IPS-15b (cell line): ENCODE data around the gene C1QTNF12.

Experiments used
- H3K27me3 ChIP-seq: one replicate; pipeline ENCODE4 v1.6.1; 2013; ENCODE audit warnings: low read length; ENCODE audit not compliant: control insufficient read depth, insufficient read depth
- H3K36me3 ChIP-seq: one replicate; pipeline ENCODE4 v1.6.1; 2013; ENCODE audit warnings: low read length; ENCODE audit not compliant: control insufficient read depth, insufficient read depth
- H3K4me1 ChIP-seq: one replicate; pipeline ENCODE4 v1.6.1; 2013; ENCODE audit warnings: mild to moderate bottlenecking, low read length; ENCODE audit not compliant: control insufficient read depth, insufficient read depth
- H3K4me3 ChIP-seq: one replicate; pipeline ENCODE4 v1.5.1; 2013; ENCODE audit warnings: low read depth, low read length
- H3K9ac ChIP-seq: one replicate; pipeline ENCODE4 v1.6.1; 2013; ENCODE audit warnings: low read depth, mild to moderate bottlenecking, low read length
- H3K9me3 ChIP-seq: one replicate; pipeline ENCODE4 v1.6.1; 2013; ENCODE audit warnings: mild to moderate bottlenecking, low read length; ENCODE audit not compliant: control insufficient read depth, insufficient read depth

Gene C1QTNF12

DNA sequence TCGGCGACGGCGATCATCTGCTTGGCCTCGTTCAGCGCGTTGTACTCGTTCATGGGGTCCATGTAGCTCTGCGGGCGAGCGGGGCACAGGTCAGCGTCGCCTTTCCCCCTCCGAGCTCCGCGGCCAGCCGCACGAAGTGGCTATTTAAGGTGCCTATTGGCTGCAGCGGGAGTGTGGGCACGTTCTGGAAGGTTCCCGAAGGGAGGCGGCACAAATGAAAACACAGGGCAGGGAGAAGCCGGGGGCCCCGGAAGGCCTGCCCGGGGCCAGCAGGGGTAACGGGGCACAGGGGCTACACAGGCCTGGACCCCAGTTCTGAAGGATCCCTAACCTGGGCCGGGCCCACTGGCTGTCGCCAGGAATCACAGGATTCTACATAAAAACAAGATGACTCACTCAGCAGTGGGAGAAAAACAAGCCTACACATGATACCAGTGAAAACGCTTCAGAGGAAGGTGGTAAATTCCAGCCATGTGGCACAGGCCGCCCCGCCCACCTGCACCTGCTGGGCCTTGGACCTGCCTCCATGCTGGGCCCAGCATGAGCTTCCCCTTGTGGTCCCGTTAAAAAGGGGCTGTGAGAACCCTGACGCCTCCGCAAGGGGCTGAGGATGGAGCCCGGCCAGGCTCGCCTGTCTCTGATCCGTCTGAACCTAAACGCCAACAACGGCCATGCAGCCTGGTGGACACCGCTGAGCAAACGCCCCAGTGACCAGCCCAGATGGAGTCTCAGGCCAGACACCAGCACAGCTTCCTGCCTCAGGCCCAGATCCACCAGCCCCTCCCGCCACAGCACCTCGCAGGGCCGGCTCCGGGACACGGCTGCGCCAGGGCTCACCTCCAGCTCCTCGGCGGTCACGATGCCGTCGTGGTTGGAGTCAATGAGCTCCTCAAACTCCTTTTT is 28.6 kb downstream of the C1QTNF12 start:
- Histone ChIP-seq H3K4me1 (no peaks in the 10 kb centered on the region), H3K9me3 (no peaks in the 10 kb centered on the region), H3K27me3 (no peaks in the 10 kb centered on the region), H3K36me3 (peaks cover 25% of the 10 kb centered on the region), H3K9ac (no peak overlapping the region), H3K4me3 (no peak overlapping the region)

DNA sequence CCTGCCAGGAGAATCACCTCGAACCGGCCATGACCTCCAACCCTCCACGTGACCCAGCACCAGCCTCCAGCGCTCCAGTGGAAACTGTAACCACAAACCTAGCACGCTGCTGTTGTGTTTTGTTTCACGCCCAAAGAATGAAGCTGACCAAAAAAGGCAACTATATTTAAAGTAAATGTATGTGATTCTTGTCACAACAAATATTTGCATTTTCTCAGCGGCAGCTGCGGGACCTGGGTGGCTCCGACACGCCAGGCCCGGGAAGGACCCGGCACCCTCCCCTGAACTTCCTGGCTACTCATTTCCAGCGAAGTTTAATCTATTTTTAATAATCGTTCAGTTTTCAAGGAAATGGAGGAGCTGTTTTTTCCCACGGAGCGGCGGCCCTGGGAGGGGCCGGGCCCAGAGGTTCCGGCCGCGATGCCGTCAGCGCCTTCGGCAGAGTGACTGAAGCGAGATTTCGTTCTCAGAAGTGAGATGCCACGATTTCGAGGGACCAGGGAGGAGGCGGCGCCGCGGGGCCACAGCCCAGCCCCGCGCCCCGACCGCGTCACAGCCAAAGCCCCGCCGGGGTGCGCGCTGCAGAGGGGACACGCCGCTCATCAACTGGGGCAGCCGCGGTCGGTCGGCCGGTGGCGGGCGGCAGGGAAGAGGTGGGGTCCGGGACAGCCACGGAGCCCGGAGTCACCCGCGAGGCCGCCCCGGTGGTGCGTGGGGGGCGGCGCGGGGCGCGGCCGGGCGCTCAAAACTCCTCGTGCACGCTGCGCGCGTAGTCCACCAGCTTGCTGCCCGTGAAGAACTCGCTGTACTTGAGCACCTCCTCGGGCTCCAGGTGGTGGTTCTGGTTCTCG is 29.5 kb downstream of the C1QTNF12 start:
- Histone ChIP-seq H3K9ac (no peak overlapping the region), H3K27me3 (no peaks in the 10 kb centered on the region), H3K36me3 (peaks cover 16% of the 10 kb centered on the region), H3K4me1 (no peaks in the 10 kb centered on the region), H3K9me3 (no peaks in the 10 kb centered on the region), H3K4me3 (no peak overlapping the region)

DNA sequence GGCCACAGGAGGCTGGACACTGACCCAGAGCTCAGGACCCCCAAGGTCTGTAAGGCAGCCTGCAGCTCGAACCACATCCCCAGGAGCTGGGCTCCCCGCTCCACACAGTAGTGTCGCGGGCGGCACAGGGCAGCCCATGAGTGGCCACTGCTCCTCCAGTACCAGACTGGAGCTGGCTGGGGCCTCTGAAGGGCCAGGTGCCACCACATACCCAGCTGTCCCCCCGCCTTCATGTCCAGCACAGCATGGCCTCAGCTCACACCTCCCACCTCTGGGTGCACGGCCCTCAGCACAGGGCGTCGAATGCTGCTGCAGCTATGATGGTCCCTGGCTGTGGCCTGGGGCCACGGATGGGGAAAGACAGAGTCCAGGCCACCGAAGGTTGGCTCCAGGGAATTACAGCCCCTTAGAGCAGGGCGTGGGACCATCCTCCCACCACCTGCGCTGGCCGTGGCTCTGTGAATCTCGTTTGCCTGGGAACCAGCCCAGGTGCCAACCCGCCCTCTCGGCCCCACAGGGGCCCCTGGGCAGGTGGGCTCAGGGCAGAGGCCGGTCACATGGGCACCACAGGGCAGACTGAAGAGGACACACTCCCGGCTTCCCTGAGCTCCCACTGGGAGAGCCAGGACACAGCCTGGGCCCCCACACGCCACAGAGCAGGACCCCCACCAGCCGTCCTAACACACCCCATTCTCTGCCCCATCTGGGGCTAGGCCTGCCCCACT is 30.5 kb downstream of the C1QTNF12 start:
- Histone ChIP-seq H3K4me1 (no peaks in the 10 kb centered on the region), H3K27me3 (no peaks in the 10 kb centered on the region), H3K4me3 (no peak overlapping the region), H3K9ac (no peak overlapping the region), H3K9me3 (no peaks in the 10 kb centered on the region), H3K36me3 (peaks cover 16% of the 10 kb centered on the region)

DNA sequence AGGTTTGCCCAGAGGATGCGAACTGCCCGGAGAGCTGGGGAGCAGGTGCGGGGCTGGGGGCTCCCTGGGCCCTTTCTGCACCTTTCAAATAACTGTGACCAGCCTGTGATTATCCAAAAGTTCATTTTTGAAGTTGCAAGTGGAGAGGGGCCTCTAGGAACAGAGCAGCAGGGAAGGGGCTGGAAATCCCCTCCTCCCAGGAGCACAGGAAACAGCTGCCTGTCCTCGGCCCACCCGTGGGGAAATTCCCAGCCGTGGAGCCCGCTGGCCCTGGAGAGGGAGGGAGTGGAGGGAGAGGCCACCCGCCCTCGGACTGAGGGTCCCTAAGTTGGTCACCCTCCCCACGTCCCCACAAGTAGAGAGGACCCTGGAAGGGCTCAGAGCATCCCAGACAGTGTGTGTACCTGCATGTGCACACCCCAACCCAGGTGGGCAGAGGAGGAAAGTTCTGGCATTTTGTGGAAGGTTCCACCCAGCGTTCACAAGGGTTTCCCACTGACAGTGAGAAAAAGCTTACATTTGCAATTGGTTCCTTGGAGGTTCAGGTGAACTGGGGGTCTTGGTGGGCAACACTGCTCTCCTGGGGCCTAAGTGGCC is 31.3 kb downstream of the C1QTNF12 start:
- Histone ChIP-seq H3K27me3 (no peaks in the 10 kb centered on the region), H3K4me3 (no peak overlapping the region), H3K4me1 (no peaks in the 10 kb centered on the region), H3K9me3 (no peaks in the 10 kb centered on the region), H3K9ac (no peak overlapping the region), H3K36me3 (peaks cover 16% of the 10 kb centered on the region)

DNA sequence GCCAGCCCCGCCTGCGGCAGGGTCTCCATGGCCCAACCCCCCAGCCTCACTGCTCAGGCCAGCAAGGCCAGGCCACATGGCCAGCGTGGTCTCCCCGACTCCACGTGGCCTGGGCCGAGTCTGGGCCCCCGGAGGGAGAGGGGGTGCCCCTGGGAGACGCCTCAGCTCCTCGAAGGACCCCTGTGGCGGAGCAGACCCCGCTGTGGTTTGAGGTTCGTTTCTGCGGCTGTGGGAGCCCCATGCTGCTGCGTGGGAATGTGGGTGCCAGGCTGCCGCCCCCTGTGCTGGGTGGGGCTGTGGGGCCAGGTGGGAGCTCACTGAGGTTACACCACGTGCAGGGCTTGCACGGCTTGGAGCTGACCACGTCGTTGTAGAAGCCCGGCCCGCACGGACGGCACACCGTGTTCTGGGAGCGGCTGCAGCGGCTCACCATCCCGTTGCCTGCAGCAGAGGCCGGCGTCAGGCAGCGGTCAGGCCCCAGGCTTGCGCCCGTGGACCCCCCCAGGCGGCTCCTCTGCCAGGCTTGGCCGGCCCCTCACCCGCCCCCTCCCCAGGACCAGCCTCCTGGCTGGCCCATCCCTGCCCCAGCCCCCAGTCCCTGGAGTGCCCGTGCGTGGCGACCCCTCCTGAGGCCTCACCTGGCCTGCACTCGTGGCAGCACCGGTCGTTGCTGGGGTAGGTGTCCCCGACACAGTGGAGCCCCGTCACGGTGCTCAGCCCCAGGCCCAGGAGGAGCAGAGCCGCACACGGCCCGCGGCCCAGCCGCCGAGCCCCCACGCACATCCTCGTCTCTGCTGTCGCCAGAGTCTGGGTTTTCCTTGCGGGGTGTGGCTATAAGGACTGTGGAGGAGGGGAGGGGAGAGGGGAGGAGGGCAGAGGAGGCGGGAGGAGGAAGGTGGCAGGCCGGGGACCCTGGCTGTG is 32.9 kb downstream of the C1QTNF12 start, which contains the start of gene TNFRSF4:
TNFRSF4 (minus strand) TSS at position 809 of the 921 bp plus-strand sequence; CDS start at position 783, 26 bp downstream.
- no peaks in the 10 kb centered on the region for H3K4me1 ChIP-seq
- H3K36me3 ChIP-seq, result peaks cover 14% of the 10 kb centered on the region
- H3K4me3 ChIP-seq, result no peak within 1 kb of the TSS
- H3K9me3 ChIP-seq, result no peaks in the 10 kb centered on the region
- no peak within 1 kb of the TSS for H3K9ac ChIP-seq
- H3K27me3 ChIP-seq, result no peaks in the 10 kb centered on the region

DNA sequence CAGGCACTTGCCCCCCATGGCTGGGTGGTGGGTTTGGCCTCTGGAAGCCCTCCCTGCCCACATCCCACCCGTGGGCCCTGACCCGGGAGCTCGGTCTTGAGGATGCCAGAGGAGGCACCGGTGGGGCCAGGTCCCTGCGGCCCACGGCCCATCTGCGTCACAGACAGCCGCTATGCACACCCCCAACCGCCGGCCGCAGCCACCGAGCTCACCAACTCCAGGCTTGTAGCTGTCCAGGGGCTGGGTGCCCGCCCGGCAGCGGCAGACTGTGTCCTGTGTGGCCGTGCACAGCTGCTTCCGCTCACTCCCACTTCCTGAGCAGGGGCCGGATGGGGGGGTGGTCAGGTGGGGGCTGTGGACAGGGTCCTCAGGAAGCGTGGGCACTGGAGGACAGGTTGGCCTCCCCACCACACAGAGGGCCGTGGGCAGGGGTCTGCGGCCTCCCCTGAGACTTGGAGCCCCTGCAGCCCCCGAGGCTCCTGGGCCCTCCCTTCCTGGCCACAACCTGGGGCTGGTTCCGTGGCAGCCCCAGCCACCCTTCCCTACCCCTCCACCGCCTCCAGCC is 33.7 kb downstream of the C1QTNF12 start:
- no peaks in the 10 kb centered on the region for H3K4me1 ChIP-seq
- H3K27me3 ChIP-seq, result no peaks in the 10 kb centered on the region
- no peak overlapping the region for H3K4me3 ChIP-seq
- H3K9me3 ChIP-seq, result no peaks in the 10 kb centered on the region
- H3K36me3 ChIP-seq, result peaks cover 7% of the 10 kb centered on the region
- H3K9ac ChIP-seq, result no peak overlapping the region

DNA sequence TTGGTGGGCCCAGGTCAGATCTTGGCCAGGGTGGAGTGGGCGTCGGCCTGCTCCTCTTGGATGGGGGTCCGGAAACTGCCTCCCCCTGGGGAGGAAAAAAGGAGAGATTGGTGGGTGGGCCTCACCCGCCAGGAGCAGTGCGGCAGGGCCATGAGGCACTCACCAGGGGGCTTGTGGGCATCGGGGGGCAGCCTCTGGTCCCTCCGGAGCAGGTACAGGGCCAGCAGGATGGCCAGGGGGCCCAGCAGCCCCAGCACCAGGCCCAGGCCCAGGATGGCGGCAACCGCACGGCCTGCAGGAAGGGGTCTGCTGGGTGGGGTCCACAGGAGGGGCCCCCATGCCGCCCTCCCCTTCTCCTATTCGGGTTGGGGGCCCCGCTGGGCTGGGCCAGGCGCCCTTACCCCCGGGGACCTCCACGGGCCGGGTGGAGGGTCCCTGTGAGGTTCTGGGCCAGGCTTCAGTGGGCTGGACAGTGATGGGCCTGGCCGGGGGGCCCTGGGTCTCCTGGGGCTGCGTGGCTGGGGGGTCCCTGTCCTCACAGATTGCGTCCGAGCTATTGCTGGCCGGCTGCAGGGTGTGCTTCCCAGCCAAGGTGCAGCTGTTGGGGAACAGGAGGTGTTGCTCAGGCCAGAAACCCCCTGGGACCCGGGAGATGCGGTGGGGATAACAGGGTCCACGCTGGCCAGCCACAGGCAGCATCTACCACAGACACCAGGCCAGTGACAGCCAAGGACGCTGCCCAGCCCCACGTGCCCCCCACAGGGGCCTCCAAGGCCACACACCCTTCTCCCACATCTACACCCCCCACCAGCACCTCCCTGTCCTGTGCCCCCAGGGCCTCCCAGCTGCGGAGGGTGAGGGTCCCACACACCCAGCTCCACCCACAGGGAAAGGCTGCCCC is 34.7 kb downstream of the C1QTNF12 start:
- Histone ChIP-seq H3K4me1 (no peaks in the 10 kb centered on the region), H3K9me3 (no peaks in the 10 kb centered on the region), H3K4me3 (no peak overlapping the region), H3K27me3 (no peaks in the 10 kb centered on the region), H3K36me3 (peaks cover 3% of the 10 kb centered on the region), H3K9ac (no peak overlapping the region)

DNA sequence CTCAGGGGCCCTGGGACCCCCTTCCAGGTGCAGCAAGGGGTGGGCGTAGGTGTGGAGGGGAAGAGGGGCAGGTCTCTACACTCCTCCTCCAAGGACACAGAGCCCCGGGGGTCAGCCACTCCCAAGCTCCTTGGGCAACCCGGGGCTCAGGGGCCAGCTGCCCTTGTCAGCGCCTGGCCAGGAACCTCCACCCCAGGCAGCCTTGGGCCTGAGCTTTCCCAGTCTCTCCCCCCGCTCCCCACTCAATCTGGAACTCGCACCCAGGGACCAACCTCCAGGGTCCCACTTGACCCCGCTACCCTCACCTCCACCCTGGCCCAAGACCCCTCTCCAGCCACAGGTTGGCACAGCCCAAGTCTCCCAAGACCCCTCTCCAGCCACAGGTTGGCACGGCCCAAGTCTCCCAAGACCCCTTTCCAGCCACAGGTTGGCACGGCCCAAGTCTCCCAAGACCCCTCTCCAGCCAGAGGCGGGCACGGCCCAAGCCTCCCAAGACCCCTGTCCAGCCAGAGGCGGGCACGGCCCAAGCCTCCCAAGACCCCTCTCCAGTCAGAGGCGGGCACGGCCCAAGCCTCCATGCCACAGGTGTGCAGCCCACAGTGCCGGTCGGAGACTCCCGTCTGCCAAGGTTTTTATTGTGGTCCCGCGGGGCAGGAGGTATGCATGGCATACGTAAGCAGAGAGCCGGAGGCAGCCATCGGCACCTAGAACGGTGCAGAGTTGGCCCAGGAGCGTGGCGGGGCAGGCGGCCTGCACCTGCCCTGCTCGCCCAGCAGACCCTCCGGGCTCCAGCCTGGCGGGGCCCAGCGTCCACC is 35.6 kb downstream of the C1QTNF12 start:
- Histone ChIP-seq H3K4me3 (no peak overlapping the region), H3K27me3 (peaks cover 3% of the 10 kb centered on the region), H3K4me1 (no peaks in the 10 kb centered on the region), H3K9me3 (no peaks in the 10 kb centered on the region), H3K9ac (no peak overlapping the region), H3K36me3 (peaks cover 2% of the 10 kb centered on the region)

DNA sequence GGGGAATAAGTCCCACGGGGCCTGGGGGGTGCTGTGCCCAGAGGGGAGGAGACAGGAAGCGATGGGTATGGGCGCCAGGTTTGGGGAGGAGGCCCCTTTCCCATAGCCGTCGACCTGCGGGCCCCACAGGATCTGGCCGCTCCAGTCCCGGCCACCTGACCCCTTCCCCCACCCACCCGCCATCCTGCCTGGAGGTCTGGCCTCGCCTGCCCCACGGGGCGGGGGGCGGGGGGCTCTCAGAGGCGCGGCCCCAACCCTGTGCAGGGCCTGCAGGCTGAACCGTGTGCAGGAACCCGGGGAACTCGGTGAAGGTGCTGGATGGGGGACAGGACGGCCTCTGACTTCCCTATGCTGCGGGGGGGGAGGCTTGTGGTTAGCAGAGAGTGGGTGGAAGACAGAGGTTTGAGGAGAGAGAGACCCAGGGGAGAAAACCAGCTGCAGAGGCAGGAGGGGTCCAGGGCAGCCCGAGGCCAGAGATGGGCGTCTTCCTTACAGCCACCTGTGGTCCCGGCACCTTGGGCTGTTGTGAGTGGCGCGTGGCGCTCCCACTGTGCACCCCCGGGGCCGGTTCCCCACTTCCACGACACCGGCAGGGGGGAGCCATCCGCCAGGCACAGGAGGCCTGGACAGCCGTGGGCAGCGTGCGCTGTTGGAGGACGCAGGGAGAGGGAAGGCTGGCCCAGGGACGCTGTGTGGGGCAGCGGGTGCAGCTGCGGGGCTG is 37.6 kb downstream of the C1QTNF12 start:
- H3K36me3 ChIP-seq, result no peaks in the 10 kb centered on the region
- H3K9me3 ChIP-seq, result no peaks in the 10 kb centered on the region
- no peaks in the 10 kb centered on the region for H3K4me1 ChIP-seq
- H3K9ac ChIP-seq, result no peak overlapping the region
- no peak overlapping the region for H3K4me3 ChIP-seq
- peaks cover 5% of the 10 kb centered on the region for H3K27me3 ChIP-seq
